Osteoblast (primary cell): Measurements from ENCODE around the gene PRKCA. TPM values are rescaled to one million over a fixed set of nuclear protein-coding genes. Genes with fewer than 3 reads are reported as not detected.

Source experiments
- DNase-seq: peaks from one replicate; pipeline ENCODE4 v3.0.0; 2011; ENCODE audit warnings: low spot score, mixed read lengths; ENCODE audit not compliant: insufficient read length; ENCODE audit errors: missing footprints
- H2AFZ ChIP-seq: 2 replicates; pipeline ENCODE4 v1.6.0; 2011; ENCODE audit warnings: mild to moderate bottlenecking, low read length
- H3K27ac ChIP-seq: 2 replicates; pipeline ENCODE4 v1.5.1; 2011; ENCODE audit warnings: mild to moderate bottlenecking, low read depth, low read length, moderate library complexity
- H3K27me3 ChIP-seq: 2 replicates; pipeline ENCODE4 v1.6.0; 2012; ENCODE audit warnings: mild to moderate bottlenecking, control low read depth, inconsistent platforms, low read length, moderate library complexity; ENCODE audit not compliant: insufficient read depth
- H3K36me3 ChIP-seq: 2 replicates; pipeline ENCODE4 v1.5.1; 2011; ENCODE audit warnings: mild to moderate bottlenecking, low read length, control low read depth, moderate library complexity; ENCODE audit not compliant: insufficient read depth
- H3K4me1 ChIP-seq: 2 replicates; pipeline ENCODE4 v1.5.1; 2011; ENCODE audit warnings: mild to moderate bottlenecking, low read length, control low read depth, moderate library complexity; ENCODE audit not compliant: insufficient read depth
- H3K4me2 ChIP-seq: 2 replicates; pipeline ENCODE4 v1.6.0; 2011; ENCODE audit warnings: mild to moderate bottlenecking, low read length; ENCODE audit not compliant: insufficient read depth
- H3K4me3 ChIP-seq: fragments of 200-600 bp; sonication (generic); 3 replicates; pipeline ENCODE4 v1.5.1; 2012; ENCODE audit warnings: mild to moderate bottlenecking, low read length, inconsistent platforms; ENCODE audit not compliant: insufficient read depth
- H3K79me2 ChIP-seq: 2 replicates; pipeline ENCODE4 v1.6.0; 2012; ENCODE audit warnings: mild to moderate bottlenecking, low read length, control low read depth, inconsistent platforms; ENCODE audit not compliant: insufficient read depth
- H3K9me3 ChIP-seq: 2 replicates; pipeline ENCODE4 v1.5.1; 2011; ENCODE audit warnings: low read depth, low read length, control low read depth
- H4K20me1 ChIP-seq: 2 replicates; pipeline ENCODE4 v1.6.0; 2012; ENCODE audit warnings: mild to moderate bottlenecking, low read length, control low read depth; ENCODE audit not compliant: insufficient read depth
- total RNA-seq: library from RNA; depleted of rRNA; stranded (reverse); fragments of >200 nt; gene quantifications from 2 replicates; pipeline ENCODE4 v1.2.3, GENCODE V29; 2012
- TF ChIP-seq, protein P1 (sequence below): IDR thresholded peaks from 2 replicates; pipeline ENCODE4 v1.5.1; 2011; ENCODE audit warnings: mild to moderate bottlenecking, low read depth, low read length, moderate library complexity; ENCODE audit errors: extremely low read depth

Gene PRKCA
- total RNA-seq, 1 donor: 46.0 TPM

- H3K4me1 ChIP-seq: peaks cover 9% of the 10 kb centered on the region
- no peaks in the 10 kb centered on the region for H3K27me3 ChIP-seq
- H3K4me2 ChIP-seq: no peak overlapping the region
- no peak overlapping the region for H3K4me3 ChIP-seq
- H3K79me2 ChIP-seq: no peaks in the 10 kb centered on the region
- no peaks in the 10 kb centered on the region for H3K9me3 ChIP-seq
- TF ChIP-seq, protein P1, sequence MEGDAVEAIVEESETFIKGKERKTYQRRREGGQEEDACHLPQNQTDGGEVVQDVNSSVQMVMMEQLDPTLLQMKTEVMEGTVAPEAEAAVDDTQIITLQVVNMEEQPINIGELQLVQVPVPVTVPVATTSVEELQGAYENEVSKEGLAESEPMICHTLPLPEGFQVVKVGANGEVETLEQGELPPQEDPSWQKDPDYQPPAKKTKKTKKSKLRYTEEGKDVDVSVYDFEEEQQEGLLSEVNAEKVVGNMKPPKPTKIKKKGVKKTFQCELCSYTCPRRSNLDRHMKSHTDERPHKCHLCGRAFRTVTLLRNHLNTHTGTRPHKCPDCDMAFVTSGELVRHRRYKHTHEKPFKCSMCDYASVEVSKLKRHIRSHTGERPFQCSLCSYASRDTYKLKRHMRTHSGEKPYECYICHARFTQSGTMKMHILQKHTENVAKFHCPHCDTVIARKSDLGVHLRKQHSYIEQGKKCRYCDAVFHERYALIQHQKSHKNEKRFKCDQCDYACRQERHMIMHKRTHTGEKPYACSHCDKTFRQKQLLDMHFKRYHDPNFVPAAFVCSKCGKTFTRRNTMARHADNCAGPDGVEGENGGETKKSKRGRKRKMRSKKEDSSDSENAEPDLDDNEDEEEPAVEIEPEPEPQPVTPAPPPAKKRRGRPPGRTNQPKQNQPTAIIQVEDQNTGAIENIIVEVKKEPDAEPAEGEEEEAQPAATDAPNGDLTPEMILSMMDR: peak; percentile 84
- DNase-seq: peak; percentile 80
- peaks cover 43% of the 10 kb centered on the region for H4K20me1 ChIP-seq
- H2AFZ ChIP-seq: no peak overlapping the region
- H3K27ac ChIP-seq: no peak overlapping the region
- no peaks in the 10 kb centered on the region for H3K36me3 ChIP-seq
Measured at GRCh38 chr17:66673668-66674276, 371.4 kb downstream of the PRKCA start.

DNA sequence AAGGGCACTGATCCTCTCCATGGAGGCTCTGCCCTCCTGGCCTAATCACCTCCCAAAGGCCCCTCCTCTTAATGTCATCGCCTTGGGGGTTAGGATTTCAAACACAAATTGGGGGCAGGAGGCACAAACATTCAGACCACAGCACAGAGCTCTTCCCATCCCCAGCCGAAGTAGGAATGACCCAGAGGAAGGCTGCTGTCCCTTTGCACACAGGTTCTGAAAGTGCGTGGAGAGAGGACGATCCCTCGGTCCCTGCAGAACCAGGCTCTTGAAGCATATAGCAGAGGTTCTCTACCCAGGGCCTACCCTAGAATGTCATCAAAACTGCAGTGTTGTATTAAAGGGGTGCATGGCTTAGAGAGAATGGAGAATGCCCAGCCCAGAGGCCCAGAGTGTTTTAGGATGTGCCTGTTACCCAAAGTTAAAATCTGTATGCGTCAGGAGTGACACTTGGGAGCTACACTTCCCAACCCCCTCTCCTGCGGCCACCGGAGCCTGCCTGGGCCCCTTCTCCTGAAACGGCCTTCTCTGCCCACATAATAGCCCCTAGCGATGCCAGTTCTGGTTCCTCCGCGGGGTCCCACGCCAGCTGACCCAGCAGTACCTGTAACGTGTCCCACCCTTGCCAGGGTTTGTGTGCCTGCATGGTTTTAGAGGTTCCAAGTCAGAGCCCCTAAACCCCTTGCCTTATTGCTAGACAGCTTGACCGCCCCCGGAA is 373.0 kb downstream of the PRKCA start:
- no peaks in the 10 kb centered on the region for H3K36me3 ChIP-seq
- no peak overlapping the region for H3K4me3 ChIP-seq
- H3K27ac ChIP-seq: no peak overlapping the region
- H3K27me3 ChIP-seq: no peaks in the 10 kb centered on the region
- peaks cover 9% of the 10 kb centered on the region for H3K4me1 ChIP-seq
- H3K79me2 ChIP-seq: no peaks in the 10 kb centered on the region
- H3K9me3 ChIP-seq: no peaks in the 10 kb centered on the region
- DNase-seq: no peak
- H4K20me1 ChIP-seq: peaks cover 50% of the 10 kb centered on the region
- TF ChIP-seq, protein P1: no peak
- no peak overlapping the region for H3K4me2 ChIP-seq
- no peak overlapping the region for H2AFZ ChIP-seq

GRCh38 chr17:66675991-66676371 is 373.6 kb downstream of the PRKCA start:
- H4K20me1 ChIP-seq: peaks cover 50% of the 10 kb centered on the region
- DNase-seq: peak; percentile 45
- H3K27me3 ChIP-seq: no peaks in the 10 kb centered on the region
- no peaks in the 10 kb centered on the region for H3K36me3 ChIP-seq
- H2AFZ ChIP-seq: no peak overlapping the region
- H3K9me3 ChIP-seq: no peaks in the 10 kb centered on the region
- H3K4me3 ChIP-seq: no peak overlapping the region
- no peak overlapping the region for H3K27ac ChIP-seq
- H3K79me2 ChIP-seq: no peaks in the 10 kb centered on the region
- no peak overlapping the region for H3K4me2 ChIP-seq
- peaks cover 9% of the 10 kb centered on the region for H3K4me1 ChIP-seq
- TF ChIP-seq, protein P1: no peak

- Histone ChIP-seq H3K9me3 (no peaks in the 10 kb centered on the region), H3K79me2 (no peaks in the 10 kb centered on the region), H3K4me1 (peaks cover 9% of the 10 kb centered on the region), H4K20me1 (peaks cover 49% of the 10 kb centered on the region), H3K4me3 (no peak overlapping the region), H3K27ac (no peak overlapping the region), H2AFZ (no peak overlapping the region), H3K27me3 (no peaks in the 10 kb centered on the region), H3K4me2 (no peak overlapping the region), H3K36me3 (no peaks in the 10 kb centered on the region)
- peak; percentile 46 for DNase-seq
- TF ChIP-seq, protein P1: no peak
Measured at GRCh38 chr17:66676421-66676820, 374.0 kb downstream of the PRKCA start.
